Effector CD8-positive, alpha-beta T cell (primary cell): ENCODE results near the gene CLASP1.

Experiments used
- DNase-seq: peaks from one replicate; lab custom pipeline; 2025; lab: John Stamatoyannopoulos, UW

The CLASP1 gene

DNA sequence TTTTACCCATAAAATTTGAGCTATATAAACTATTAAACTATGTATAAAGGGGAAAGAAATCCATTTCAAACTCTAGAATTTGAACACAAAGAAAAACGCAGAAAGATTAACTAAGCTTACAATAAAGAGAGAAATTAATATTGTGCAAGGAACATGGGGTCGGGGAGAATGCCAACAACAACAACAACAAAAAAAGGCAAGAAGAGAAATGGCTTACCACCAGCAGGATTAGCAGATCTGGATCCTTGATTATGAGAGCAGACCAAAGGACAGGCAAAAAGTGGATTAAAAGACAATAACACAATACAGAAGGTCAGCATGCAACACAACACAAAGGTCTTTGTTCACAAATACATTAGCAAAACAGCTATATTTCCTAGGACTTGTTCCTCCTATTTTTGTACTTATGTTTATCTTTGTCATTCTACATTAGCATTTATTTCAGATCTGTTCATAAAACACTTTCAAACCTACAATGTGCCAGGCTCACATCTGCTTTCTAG lies 222.0 kb downstream of the CLASP1 start:
- DNase-seq = no peak

DNA sequence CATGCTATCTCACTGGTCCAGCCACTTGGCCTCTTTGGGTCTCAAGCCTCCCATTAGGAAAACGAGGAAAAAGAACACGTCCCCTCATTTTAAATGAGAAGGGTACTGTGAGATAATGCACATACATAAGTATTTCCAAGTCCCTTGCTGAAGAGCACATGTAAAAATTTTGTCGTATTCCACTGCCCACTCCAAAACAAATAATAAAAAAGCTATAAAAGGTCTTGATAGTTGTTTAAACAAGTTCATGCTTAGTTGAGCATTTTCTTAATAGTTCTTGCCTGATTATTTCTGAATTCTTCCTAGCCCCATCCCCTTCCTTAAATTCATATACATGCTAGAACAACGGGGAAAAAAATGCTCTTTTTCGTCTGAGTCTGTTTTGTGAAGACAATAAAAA lies 228.8 kb downstream of the CLASP1 start:
- no peak for DNase-seq

DNA sequence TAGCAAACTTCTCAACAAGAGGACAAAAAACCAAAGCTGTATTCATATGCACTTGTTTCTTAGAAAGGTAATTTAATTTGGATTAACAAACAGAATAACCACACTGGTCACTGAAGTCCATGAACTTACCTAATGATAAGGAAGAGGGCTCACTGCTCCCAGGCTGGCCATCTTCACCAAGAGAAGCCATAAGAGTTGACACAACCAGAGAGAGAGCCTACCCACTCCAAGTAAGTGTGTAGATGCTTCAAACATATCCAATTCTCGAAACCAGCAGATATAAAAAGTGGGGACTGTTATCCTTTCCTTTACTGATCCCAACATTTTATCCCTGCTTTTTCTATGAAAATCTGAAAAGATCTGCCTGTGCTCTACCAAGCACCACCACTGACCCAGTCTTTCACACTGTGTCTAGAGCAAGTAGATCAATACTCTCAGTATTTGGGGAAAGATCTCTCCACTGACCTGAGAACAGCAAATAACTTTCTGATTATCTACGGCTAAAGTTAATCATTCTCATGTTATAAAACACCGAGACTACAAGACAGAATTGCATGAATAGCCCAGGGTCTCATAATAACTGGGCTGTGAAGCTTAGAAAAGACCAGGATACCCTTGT lies 230.1 kb downstream of the CLASP1 start:
- no peak for DNase-seq

DNA sequence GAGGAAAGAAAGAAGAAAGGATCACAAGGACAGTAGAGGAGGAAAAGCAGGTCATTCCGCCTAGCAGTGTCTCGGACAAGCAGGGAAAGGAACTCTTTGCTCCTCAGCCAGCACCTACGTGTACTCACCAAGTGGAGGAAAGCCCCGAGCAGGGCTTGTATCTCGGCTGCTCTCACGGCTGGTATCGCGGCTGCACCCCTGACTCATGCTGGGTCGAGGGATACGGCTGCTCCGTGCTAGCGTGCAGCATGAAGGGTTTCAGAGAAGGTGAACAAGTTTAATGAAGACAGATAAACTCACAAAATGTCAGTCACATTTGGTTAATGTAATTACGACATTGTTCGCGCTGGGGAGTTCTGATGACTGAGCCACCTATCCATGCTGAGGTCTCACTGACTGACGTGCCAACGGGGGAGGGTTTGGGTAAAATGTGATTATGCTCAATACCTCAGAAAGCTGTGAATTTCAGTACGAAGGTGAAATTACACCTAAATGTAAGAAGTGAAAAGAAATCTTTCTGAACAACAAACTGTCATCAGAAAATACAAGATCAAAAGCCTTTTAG lies 230.7 kb downstream of the CLASP1 start:
- no peak for DNase-seq

DNA sequence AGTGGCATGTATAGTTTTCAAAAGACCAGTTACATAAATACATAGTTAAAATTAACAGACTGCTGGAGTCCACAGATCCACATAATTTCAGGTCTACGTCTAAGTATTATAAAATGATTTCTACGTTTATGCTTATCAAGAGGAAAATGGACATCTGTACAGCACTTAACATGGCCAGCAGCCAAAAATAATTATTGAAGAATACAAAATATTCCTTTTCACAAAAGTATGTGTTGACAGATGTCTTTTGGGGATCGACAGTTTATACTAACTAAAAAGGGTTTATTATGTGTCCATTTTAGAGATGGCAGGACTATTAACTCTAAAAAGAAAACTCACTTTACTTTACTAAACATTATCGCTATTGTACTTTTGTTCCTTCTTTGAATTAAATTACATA lies 231.4 kb downstream of the CLASP1 start:
- DNase-seq = no peak

DNA sequence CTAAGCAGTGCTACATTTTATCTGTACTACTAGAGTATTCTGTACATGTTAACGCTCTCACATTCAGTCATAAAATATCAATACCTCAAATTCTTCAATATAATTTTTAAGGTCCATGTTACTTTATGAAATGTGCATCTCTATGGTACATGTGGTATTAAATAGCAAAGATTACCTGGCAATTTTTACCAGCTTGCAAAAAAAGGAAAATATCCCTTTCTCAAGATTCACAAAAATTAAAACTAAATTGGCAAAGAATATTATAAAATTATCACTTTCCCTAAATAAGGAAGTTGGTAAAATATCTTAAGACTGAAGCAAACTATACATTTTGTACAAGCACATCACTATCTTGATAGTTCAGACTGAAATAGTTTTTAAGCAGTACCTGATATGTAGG lies 233.5 kb downstream of the CLASP1 start:
- DNase-seq = no peak

DNA sequence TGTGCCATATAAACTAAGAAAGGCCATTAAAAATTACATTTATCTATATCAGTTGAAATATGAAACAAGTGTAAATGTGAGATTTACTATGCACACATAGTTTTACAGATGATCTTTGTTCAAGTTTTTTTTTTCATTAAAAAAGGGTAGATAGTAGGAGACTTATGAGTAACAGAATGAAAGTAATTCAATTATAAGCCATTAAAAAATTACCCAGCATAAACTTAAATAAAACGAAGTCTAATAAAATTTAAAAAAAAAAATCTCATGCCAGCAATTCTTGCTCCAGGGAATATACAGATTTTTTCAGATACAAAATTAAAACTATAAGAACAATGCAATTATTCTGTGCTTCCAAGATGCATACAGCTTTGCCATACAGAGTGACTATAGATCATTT lies 236.9 kb downstream of the CLASP1 start:
- no peak for DNase-seq

DNA sequence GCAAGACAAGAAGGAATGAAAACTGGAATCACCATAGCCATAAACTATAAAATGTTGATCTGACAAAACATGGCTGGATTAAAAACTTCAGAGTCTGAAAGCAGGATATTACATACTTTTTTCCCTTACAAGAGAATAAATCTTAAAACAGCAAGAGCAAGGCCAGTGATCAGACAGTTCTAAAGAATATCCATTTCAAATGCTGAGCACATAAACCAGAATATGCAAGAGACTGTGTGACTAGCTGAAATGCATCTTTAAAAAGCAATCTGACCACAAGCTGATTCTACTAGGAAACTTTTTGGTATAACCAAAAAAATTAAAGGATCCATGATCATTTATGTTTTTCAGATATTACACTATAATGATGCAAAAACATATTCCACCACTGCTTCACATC lies 239.3 kb downstream of the CLASP1 start:
- no peak for DNase-seq

DNA sequence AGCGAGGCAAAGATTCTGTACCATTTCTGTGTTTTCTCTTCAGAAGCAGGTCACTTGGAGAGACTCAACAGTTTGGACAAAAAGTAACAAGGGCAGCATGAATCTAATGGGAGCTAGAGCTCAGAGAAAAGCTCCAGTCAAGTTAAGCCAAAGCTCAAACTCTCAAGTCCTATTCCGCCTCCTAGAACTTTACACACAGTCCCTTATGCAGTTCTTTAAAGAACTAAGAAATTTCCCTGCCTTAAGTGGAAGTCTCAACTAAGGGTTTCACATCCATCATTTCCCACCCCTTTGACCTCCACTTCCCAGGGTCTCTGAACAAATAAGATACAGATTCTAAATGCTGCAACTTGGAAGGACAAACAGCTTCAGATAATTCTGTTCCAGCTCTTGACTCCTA lies 239.9 kb downstream of the CLASP1 start:
- DNase-seq = no peak

DNA sequence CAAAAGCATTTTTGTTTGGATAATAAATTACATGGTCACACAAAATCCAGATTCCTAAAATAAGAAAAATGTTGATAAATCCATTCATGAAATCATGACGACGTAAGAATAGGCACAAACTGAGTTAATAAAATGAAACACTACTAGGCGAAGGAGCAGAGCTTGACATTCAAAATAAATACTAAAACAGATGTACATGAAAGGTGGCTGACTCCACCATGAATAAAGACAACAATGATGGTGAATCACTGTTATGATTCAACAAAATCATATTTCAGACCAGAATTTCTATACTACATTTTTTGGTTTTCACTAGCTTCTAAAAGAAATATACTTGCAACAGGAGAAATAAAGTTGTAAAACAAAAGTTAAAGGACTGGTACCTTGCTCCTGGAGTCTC lies 240.6 kb downstream of the CLASP1 start:
- DNase-seq = no peak

DNA sequence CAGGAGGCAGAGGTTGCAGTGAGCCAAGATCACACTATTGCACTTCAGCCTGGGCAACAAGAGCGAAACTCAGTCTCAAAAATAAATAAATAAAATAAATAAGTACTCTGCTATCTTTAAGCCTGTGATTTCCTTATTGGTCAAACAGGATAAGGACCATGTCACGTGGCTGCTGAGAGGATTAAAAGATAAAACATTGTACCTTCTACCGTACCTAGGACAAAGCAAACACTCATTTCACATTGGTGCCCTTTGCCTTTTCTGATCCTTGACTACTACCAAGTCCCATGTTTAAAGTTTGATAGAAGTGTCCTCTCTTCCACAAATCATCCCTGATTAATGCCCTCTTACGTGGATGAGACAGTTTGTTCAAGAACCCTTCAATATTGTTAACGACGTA lies 244.0 kb downstream of the CLASP1 start:
- DNase-seq = no peak

DNA sequence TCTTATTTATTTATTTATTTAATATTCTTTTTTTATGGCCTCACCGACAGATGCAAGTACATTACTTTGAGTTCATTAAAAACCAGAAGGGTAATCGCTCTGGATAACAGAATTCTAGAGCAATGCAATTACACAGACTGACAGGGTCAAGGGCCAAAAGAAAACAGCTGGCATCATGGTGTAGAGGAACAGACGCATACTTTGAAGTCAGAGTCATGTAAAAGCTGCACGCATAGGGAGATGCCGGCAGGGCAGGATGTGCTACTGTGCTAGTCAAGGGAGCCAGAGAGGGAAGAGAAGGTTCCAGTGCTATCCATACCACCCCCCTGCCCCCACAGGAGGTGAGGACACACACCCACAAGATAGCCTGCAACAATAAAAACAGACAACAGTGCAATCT lies 249.1 kb downstream of the CLASP1 start:
- no peak for DNase-seq

DNA sequence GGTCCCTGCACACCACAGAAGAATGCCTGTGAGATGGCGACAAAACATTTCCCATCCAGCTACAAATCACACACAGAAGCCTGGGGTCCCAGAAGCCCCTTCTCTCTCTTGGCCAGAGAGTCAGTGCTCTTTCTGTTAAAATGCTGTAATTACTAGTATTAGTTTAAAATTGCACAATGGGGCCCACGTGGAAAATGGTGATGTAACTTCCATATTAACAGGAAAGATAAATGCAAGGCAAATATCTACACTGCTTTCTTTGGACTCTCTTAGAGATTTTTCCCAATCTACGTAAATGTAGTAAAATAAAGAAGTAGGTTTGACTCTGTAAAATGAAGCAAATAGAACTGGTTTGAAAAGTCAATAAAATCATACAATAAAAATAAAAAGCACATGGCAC lies 250.4 kb downstream of the CLASP1 start:
- no peak for DNase-seq

DNA sequence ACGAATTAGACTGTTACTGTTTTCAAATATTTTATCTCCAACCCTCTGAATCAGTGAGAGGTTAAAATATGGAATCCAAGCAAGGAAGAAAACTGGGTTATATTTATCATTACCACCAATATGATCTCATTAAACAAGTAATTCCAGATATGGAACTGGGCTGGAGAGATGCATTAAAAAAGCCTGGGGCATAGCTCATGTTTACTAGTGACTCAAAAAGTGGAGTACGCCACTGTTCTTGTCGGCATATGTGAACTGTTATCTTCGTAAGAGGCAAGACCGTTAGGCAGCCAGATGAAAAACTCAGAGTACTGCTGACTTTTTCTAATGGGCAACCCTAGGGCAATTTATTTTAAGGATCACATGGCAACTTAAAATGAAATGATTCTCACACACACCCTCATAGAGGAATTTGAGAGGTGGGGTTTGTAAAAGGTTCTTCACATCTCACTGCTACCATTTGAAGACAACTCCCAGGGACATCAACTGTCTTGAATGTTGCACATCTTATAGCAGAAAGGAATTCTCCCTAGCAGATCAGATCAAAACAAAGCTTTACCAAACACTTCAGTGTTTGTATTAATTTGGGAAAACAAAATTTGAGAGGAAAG lies 259.1 kb downstream of the CLASP1 start:
- no peak for DNase-seq

DNA sequence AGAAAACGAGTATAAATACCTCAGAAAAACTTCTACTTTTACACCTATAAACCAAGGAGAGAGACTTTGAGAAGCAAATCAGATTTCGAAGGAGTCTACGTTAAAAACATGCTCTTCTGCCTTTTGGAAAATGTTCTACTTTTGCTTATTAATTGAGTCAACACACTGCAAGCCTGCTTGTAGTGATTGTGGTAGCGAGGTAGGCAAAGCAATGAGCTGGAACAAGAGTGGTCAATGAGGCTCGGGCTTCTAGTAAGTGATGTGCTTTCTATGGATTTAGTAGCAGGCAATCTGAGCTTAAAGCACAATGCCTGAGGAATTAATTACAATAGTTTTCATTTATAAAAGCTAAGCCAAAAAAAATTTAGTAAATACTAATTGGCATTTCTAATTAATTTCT lies 260.9 kb downstream of the CLASP1 start:
- no peak for DNase-seq

DNA sequence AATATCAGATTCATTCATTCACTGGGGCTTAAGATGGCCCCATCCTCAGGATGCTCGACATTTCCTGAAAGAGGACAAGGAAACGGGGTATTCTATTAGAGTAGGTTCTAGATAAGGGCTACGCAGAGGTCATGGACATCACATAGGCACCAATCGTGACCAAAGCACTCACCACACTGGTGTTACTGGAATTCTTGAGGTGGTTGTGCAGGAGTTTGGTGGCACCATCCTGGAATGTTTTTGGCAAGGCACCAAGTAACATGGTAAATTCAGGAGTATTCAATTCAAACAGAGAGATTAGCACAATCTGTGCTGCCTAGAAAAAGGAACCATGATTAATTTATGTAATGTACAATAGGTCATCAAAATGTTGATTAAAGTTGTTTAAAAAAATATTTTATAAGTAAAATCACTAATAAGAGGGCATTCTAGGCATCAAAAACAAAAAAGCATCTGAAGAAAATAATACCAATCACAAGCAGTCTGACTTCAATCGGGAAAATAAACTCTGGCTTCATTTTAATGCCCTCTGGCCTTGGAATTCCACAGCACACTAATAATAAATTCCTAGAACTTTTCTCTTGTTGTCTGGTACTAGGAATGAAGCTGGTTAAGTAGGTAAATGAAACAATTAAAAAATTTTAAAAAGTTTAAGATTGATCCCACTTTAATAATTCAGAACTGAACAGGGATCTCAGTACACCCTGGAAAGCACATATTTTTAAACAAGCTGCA lies 261.5 kb downstream of the CLASP1 start:
- no peak for DNase-seq

DNA sequence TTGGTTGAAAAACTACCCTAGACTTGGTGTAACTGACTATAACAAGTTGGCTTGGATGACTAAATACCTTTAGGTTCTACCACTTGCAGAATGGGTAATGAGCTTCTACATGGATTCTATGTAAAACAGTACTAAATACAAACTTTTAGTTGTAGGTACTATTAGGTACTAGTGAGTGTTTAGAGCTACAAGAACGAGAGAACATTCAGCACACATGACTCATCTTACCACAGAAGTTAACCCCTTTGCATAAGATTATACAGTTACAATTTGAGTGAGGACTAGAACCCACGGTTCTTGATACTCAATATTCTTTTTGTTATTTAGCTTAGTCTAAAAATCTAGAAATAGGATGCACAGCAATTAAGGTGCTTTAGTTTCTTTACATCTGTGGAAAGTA lies 262.6 kb downstream of the CLASP1 start:
- DNase-seq = no peak

DNA sequence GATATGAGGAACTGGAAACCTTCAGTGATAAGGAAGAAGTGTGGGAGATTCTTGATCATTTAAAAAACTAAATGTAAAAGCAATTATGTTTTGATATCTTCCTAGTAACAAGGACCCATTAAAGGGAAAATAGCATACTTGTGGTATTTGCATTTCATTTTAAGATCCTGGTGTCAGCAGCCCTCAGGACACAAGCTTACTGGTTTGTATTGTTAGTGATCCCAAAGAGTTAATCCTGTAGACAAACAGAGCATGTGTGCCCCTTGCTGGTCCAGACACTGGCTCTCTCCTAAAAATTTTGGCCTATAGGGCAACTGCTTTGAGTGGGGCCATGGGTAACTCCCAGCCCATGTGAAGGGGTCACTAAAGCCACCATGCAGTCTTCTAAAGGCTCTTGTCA lies 263.2 kb downstream of the CLASP1 start:
- no peak for DNase-seq

DNA sequence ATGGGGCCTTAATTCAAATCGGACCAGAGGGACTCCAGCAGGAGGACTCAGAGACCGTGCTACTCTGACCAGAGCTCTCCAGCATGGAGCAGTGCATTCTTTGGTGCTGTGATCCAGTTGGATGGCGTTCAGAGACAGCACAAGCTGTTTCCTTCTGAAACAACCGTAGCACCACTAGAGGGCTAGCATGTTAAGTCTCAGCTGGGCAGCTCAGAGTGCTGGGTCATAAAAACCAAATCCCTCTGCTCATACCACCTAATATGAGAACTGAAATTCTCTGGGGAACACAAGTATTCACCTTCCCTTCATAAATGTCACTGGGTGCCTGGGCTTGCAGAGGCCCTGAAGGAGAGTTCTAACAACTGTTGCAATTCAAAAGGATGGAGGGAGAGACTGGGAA lies 266.5 kb downstream of the CLASP1 start:
- DNase-seq = no peak

DNA sequence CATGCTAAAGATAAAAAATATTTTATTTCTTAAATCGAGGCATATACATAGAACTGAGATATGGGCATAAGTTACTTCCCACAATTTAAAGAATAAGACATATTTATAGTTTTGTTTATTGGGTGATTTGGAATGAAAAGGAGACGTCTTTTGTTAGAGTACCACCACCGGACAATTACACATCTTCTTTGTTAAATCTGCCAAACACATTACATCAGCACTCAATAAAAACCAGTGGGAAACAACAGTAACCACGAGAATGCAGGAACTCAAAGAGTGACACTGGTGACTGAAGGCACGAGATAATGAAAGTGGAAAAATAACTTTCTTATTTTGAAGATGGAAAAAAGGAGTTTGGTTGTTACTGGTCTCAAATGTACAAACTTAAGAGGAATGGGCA lies 271.6 kb downstream of the CLASP1 start:
- DNase-seq = no peak

DNA sequence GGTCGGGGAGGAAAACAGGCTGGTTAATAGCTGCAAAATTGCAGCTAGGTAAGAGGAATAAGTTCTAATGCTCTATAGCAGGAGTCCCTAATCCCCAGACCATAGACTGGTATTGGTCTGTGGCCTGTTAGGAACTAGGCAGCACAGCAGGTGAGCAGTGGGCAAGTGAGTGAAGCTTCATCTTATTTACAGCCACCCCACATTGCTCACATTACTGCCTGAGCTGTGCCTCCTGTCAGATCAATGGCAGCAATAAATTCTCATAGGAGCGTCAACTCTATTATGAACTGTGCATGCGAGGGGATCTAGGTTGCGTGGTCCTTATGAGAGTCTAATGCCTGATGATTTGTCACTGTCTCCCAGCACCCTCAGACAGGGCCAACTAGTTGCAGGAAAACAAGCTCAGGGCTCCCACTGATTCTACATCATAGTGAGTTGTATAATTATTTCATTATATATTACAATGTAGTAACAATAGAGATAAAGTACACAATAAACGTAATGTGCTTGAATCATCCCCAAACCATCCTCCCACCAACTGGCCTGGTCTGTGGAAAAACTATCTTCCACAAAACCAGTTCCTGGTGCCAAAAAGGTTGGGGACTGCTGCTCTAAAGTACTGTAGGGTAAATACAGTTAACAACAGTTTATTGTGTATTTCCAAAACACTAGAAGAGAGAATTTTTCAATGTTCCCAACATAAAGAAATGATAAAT lies 272.6 kb downstream of the CLASP1 start:
- DNase-seq = no peak

DNA sequence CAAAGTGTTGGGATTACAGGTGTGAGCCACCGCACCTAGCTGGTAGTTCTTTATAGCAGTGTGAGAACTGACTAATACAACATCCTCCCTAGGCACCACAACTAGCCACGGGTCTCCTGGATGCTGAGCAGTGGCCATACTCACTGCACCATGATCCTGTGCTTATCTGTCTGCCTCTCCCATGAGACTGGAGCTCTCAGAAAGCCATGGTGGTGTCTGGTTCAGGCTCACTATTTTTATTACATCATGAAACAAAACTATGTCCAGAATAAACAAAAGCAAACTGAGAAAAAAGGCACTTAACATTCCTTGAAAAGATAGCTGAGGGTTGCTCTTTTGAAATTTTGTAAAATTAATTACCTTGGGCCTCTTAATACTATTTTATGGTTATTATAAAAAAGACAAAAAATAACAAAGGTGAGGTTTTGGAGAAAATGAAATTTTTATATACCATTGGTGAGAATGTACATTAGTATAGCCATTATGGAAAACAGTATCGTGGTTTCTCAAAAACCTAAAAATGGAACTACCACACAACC lies 273.6 kb downstream of the CLASP1 start:
- no peak for DNase-seq
